ENCODE results near the gene PPP1R37. TPM values are rescaled to one million over a fixed set of nuclear protein-coding genes. Genes with fewer than 3 reads are reported as not detected.

Gene PPP1R37
- total RNA-seq, 4 donors from 2014 or later = 13.6 to 23.7 (median 19.4) TPM

GRCh38 chr19:45095496-45096413 lies 2.8 kb downstream of the PPP1R37 start:
- ATAC-seq (ENCODE audit: low FRiP score) (no peak), DNase-seq (ENCODE audit: low spot score) (no peak)
- no peak for TF ChIP-seq CTCF (IDR thresholded peaks at IDR 0.05)

- DNase-seq (ENCODE audit: low spot score) = no peak
- no peak for ATAC-seq (ENCODE audit: low FRiP score)
- no peak for TF ChIP-seq CTCF (IDR thresholded peaks at IDR 0.05)
Measured at GRCh38 chr19:45096700-45097099, 3.7 kb downstream of the PPP1R37 start.

DNA sequence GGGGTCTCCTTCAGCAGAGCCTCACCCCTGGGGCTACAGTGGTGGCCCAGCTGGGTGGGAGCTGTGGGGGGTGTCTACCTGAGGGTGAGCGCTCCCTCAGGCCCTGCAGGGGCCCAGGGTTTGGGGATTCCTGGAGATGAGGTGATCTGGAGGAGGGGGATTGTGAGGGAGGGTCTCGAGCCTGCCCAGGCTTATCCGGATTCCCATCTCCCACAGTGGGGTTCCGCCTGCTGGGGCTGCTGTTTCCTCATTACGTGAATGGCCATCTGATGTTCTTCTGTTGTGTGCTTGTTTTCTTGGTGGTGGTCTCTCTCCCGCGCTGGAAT lies 4.4 kb downstream of the PPP1R37 start:
- no peak for DNase-seq (ENCODE audit: low spot score)
- ATAC-seq (ENCODE audit: low FRiP score) = no peak
- TF ChIP-seq CTCF (IDR thresholded peaks at IDR 0.05) = no peak

- ATAC-seq (ENCODE audit: low FRiP score) = peak; percentile 67
- DNase-seq (ENCODE audit: low spot score) = no peak
- TF ChIP-seq CTCF (IDR thresholded peaks at IDR 0.05) = no peak
Measured at GRCh38 chr19:45097776-45098520, 5.0 kb downstream of the PPP1R37 start.

GRCh38 chr19:45098521-45099466 lies 5.8 kb downstream of the PPP1R37 start:
- ATAC-seq (ENCODE audit: low FRiP score) = no peak

More at GRCh38 chr19:45098521-45099466, 5.8 kb downstream of the PPP1R37 start:
- no peak for TF ChIP-seq CTCF (IDR thresholded peaks at IDR 0.05)
- DNase-seq (ENCODE audit: low spot score) = no peak

Measured in omental fat pad (tissue), 4 donors.